HG02571 (cell line): ENCODE measurements around the gene TTC3.
"Not testable (repeated sequence)": the region's sequence is repeated elsewhere in the genome, so short reads cannot be mapped to it uniquely, and the experiment has no call there.

Experiments
- ATAC-seq: cut with Tn5 transposase; IDR thresholded peaks from one replicate; pipeline ENCODE4 v1.9.1; 2021; ENCODE audit warnings: mild to moderate bottlenecking, moderate library complexity; ENCODE audit not compliant: unreplicated experiment

TTC3 gene

DNA sequence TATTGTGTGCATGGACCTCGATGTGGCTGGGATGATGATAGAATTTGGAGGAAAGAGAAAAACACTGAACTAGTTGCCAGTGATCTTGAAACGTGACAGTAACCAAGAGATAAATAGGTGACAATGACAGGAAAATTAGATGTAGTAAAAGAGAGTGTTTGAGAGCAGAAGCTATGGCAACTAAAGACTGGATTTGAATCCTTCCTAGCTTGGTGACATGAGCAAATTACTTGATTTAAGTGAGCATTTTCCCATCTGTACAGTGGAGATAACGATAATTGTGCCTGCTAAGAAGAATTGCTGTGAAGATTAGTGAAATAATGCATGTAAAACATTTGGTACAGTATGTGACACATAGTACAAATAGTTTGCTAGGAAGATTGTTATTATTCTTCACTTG is 12.7 kb downstream of the TTC3 start:
- no peak for ATAC-seq

DNA sequence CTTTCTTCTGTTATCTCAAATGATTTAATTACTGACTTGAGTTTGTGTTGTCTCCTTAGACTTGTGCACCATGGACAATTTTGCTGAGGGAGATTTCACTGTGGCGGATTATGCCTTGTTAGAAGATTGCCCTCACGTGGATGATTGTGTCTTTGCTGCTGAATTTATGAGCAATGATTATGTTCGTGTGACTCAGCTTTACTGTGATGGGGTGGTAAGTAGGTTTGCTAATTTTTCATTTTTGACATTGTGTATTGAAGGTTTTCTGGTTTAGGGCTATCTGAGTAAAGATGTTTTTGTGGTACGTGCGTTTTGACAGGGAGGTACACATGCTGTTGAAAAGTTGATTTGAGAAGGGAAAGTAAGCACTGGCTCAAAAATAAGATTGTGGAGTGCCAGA is 14.1 kb downstream of the TTC3 start:
- ATAC-seq = no peak

DNA sequence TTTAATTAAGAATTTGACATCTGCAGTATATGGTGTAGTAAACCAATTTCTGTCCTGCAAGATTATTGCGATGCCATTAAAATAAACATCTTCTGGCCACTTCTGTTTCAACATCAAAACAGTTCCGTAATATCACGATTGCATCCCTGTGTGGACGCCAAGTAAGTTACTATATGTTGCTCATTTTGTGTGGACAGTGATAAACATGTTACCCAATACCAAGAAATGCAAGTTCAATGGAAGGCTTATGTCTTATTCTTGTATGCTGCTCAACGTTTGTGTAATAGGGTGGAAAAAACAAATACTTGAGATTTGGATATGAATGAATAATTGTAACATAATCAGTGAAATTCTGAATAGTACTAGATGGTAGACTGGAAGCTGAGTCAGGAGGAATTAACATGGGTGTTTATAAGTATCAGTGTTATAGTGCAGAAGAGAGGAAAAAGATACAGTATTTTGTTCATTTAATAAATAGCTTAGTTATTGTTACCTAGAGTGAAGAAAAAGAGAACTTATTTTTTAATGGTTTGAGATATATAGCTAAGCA is 15.2 kb downstream of the TTC3 start:
- ATAC-seq = no peak

DNA sequence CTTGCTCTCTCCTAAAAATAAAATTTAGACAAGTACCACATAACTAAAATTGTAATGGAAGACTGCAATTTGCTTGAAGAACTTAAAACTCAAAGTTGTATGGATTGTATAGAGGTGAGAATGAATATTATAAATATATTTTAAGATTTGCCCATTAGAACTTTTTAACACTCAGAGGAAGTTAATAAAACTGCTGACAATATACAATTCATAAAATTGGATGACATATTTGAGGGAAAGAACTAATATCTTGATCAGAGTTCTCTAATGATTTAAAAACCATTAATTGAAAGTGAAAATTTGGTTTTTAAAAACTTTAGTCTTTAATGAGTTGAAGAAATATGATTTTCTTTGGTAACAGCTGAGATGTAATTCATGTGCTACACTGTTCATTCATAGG is 20.9 kb downstream of the TTC3 start:
- no peak for ATAC-seq

DNA sequence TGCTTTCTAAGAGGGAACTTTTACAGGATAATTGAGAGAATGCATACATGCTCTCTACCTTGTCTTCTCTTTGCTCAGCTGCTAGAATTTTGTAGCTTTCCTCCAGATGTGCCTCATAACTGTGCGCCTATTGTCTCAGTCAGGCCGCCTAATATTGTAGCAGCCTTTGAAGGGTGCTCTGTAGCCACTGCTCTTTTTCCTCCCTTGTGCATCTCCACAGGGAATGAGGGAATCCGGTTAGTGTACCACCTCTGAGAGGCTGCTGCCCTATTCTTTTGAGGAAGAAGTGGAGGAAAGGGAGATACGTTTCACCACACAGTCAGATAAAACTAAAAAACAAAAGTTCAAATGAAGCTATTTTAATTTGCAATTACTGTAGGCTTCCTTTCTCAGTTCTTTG is 22.8 kb downstream of the TTC3 start:
- ATAC-seq = no peak

DNA sequence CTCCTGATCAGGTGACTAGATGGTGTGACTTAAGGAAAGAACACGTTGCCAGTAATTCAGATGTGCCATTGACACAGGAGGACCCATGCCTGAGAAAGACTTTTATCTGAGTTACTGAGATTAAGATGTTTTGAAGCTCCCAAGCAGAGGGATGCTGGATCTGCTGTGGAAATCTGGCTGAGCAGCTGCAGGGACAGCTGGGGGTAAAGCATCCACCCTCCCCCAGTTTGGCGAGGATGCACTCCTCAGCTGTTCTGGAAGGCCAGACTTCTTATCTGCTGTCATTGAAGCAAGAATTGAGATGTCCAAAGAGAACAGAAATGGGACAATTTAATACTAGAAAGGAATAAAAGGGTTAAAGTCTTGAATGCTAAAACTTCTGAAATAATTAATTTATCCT is 25.7 kb downstream of the TTC3 start:
- ATAC-seq = no peak

DNA sequence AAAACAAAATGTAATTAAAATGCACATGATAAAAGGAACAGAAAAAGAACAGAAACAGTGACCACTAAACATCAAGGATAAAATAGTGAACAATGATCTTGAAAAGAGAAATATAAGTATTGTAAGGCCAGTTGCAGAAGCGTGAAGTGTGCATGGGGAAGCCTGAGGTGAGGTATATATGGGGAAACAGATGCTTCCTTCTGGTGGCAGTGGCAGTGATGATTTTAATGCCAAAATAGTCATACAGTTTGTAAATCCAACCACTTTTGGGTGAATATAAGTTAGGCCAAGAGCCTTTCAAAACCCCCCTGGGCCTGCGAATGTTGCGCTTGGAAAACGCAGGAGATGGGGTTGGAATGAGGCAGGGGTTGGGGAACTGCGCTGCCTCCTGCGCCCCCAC is 27.3 kb downstream of the TTC3 start:
- ATAC-seq = no peak

DNA sequence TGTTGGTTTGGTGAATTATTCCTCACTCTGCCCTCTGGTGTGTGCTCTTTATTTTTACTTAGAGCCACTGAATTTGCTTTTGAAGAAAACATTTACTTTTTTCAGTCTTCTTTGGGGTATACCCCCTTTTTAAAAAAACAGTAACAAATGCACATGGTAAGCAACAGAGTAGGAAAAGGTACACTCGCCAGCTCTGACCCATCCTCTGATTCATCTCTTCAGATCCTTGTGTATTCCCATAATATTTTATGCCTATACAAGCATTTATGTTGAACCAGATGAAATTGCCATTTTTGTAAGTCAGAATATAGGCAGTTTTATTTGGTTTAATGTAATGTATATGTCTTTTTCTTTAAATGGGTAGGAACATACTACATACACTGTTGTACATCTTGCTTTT is 28.3 kb downstream of the TTC3 start:
- ATAC-seq = no peak

DNA sequence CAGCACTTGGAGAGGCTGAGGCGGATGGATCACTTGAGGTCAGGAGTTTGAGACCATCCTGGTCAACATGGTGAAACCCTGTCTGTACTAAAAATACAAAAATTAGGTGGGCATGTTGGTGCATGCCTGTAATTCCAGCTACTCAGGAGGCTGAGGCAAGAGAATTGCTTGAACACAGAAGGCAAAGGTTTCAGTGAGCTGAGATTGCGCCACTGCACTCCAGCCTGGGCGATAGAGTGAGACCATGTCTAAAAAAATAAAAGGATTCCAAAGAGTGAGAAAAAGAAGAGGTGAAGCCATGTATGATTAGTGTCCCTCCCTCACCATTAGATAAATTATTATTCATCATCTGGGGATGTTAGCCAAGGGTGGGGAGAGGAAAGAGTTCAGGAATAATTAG is 29.7 kb downstream of the TTC3 start:
- ATAC-seq = not testable (repeated sequence)

DNA sequence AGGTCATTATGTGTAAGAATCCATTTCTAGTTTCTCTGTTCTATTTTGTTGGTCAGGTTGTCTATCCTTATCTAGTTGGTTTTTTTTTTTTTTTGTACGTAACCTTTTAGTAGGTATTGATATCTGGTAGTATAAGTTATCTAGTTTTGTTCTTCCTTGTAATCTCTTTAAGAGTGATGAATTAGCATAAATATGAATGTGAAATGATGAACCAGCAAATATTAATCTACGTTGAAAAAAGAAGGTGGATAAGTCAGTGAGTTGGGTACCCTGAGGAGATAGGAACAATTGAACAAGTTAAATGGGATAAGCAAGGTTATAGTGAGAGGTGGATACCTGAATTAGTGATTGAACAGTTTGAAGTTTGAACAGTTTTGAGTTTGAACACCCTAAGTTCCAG is 33.9 kb downstream of the TTC3 start:
- ATAC-seq = no peak

DNA sequence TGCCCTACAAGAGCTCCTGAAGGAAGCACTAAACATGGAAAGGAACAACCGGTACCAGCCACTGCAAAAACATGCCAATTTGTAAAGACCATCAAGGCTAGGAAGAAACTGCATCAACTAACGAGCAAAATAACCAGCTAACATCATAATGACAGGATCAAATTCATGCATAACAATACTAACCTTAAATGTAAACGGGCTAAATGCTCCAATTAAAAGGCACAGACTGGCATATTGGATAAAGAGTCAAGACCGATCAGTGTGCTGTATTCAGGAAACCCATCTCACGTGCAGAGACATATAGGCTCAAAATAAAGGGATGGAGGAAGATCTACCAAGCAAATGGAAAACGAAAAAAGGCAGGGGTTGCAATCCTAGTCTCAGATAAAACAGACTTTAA is 38.0 kb downstream of the TTC3 start:
- ATAC-seq = not testable (repeated sequence)

DNA sequence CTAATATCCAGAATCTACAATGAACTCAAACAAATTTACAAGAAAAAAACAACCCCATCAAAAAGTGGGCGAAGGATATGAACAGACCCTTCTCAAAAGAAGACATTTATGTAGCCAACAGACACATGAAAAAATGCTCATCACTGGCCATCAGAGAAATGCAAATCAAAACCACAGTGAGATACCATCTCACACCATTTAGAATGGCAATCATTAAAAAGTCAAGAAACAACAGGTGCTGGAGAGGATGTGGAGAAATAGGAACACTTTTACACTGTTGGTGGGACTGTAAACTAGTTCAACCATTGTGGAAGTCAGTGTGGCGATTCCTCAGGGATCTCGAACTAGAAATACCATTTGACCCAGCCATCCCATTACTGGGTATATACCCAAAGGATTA is 41.2 kb downstream of the TTC3 start:
- not testable (repeated sequence) for ATAC-seq

DNA sequence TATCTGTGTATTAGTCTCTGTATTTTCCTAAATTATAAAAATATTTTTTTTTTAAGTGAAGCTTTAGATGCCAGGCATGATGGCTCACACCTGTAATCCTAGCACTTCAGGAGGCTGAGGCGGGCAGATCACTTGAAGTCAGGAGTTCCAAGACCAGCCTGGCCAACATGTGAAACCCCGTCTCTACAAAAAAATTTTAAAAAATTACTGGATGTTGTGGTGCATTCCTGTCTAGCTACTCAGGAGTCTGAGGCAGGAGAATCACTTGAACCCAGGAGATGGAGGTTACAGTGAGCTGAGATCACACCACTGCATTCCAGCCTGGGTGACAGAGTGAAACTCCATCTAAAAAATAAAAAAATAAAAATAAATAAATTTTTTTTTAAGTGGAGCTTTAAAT is 43.4 kb downstream of the TTC3 start:
- ATAC-seq = not testable (repeated sequence)

DNA sequence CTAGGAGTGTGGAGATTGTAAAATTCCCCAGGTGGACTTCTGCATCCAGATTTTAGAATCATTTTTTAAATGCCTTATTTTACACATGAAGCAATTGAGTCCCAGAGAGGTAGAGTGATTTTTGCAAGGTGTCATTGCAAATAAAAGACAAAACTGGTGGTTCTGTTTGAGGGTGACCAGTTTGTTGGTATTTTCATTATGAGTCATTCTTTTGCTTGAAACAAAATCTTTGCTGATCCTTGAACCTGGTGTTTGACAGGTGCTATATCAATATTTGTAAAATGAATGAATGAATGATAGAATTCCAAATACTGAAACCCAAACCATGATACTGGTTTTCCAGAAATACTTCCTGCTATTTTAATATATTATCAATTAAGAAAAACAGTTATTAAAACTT is 44.1 kb downstream of the TTC3 start:
- no peak for ATAC-seq

DNA sequence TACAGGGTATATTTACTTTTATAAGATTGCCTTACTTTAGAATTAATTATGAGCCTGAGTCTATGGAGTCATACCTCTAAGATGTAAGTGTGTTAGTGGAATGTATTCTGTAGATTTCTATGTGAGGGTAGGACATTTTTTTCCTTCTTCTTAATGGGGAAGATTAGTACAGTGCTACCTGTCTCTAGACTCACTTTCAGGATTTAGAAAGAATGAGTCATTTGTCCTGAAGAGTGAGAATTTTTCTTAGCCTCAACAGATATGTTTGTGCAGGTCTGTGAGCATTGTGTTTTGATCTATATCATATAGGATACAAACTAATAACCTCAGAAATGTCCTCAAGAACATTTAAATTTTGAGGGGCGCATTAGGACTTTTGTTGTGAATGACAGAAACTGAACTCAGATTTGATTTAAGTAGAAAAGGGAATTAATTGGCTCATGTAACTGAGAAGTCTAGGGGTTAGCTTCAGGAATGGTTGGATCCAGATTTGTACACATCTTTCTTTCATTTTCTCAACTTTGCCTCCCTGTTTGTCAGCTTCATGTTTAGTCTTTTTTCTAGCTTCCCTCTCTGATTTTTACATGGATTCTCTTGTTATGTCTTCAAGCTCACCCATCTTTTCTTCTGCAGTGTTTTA is 45.3 kb downstream of the TTC3 start:
- ATAC-seq = no peak

DNA sequence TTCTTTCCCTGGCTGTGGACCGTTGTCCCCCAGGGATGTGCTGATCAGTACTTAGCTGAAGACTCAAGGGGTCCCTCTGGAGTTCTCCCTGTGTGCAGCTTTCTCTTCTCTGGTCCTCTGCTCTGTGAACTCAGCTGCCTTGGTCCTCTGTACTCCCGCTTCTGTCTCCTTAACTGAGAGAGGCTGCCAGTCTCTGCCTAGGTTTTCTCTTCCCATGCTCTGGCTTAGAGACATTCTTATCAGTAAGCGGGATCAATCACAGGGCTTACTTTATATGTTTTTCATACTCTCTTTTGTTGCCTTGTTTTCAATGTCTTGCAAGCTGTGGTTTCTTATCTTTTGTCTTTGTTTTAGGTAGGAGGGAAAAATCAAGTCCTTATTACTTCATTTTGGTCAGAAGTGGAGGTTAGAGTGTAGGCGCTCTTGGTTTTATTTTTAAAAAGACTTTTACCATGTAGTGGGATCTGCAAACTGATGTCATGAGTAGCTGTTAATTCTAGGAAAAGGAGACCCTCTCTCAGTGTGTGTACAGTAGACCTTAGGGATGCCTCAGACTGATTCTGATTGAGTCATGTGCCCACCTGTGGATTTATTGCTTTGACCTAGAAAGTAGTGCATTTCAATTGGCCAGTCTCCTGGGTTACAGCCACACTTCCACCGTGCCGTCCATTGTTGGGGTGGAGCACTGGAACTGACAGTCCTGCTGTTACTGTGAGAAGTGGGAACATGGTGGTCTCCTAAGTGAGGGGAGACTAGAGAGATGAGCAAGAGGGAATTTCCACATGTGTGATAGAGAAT is 46.6 kb downstream of the TTC3 start:
- no peak for ATAC-seq

DNA sequence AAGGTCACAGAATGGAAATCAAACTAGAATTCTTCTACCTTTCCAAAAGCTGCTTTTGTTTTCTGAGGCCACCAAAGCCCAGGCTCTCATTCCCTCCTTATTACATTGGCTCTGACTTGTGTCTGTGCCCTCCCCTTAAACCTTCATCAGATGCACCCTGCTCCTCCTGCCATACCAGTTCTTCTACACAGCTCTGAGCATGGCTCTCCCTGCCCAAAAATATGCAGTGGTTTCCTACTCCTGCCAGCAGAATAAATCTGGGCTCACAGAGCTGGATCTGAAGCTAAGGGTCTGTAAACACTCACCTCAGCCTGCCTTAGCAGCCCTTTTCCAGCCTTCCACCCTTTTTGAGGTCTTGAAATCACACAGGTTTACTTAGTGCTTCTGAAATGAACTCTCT is 55.0 kb downstream of the TTC3 start:
- no peak for ATAC-seq

DNA sequence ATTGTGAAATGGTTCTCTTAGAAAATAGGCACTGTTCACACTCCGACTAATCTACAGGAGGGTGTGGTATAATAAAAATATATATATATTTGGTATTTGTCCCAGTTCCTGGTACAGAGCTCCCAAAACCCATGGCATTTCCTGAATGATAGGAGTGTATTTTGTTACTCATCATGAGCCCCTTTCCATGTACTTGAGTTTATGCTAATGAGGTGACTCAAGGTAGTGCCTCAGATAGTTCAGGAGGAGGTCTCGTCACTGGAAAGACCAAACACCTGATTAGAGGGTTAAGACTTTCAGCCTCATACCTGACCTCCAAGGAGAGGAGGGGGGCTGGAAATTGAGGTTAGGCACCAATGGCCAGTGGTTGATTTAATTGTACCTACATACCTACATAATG is 57.9 kb downstream of the TTC3 start:
- no peak for ATAC-seq

DNA sequence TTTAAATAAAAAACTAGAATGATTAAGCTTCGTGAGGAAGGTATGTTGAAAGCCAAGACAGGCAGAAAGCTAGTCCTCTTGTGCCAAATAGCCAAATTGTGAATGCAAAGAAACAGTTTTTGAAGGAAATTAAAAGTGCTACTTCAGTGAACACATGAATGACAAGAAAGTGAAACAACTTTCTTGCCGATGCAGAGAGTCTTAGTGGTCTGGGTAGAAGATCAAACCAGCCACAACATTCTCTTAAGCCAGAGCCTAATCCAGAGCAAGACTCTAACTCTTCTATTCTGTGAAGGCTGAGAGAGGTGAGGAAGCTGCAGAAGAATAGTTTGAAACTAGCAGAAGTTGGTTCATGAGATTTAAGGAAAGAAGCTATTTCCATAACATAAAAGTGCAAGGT is 63.2 kb downstream of the TTC3 start:
- ATAC-seq = no peak

DNA sequence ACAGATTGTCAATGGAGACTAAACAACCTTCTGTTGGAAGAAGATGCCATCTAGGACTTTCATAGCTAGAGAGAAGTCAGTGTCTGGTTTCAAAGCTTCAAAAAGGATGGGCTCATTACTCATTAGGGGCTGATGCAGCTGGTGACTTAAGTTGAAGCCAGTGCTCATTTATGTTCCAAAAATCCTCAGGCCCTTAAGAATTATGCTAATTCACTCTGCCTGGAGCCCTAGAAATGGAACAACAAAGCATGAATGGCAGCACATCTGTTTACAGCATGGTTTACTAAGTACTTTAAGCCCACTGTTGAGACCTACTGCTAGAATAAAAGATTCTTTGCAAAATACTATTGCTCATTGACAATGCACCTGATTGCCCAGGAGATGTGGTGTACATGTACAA is 63.7 kb downstream of the TTC3 start:
- ATAC-seq = no peak

DNA sequence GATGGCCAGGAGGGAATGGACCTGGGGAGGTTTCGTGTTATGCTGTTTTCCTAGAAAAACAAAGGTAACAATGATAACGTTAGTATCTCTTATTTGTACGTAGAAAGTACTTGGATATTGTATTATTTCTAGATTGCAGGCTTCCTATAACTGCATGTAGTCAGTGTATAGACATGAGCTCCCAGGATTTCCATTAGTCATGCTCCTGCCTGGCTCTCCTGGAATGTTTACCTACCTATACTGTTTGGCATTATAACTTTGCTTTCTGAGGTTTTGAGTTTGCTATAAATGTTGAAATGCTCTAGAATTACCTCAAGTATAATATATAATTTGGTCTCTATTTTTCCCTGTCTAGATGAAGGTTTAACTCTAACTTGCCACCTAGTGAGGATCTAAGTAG is 66.1 kb downstream of the TTC3 start:
- ATAC-seq = no peak

DNA sequence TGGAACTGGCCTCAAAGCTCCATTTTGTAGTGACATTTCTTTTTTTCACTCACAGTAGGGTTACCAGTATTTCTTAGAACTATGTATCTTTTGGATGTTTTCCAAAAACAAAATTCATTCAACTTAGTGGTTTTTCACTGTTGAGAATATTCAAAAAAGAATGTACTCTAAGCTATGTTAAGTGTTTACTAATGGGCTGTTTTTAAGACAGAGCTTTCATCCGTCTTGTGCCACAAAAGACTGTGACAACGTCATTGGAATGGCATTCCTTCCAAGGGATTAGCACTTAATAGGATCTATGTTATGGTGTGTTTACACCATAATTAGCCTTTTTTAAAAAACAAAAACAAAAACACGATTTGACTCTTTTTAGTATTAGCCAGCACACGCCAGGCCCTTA is 66.8 kb downstream of the TTC3 start:
- no peak for ATAC-seq
